ENCODE measurements around the gene WNT10A.
A peak's percentile ranks its signal among the peaks of the same experiment; 100 is the strongest.

Gene WNT10A

GRCh38 chr2:218873359-218874194, 7.1 kb upstream of the WNT10A start:
- TF ChIP-seq, protein P1, sequence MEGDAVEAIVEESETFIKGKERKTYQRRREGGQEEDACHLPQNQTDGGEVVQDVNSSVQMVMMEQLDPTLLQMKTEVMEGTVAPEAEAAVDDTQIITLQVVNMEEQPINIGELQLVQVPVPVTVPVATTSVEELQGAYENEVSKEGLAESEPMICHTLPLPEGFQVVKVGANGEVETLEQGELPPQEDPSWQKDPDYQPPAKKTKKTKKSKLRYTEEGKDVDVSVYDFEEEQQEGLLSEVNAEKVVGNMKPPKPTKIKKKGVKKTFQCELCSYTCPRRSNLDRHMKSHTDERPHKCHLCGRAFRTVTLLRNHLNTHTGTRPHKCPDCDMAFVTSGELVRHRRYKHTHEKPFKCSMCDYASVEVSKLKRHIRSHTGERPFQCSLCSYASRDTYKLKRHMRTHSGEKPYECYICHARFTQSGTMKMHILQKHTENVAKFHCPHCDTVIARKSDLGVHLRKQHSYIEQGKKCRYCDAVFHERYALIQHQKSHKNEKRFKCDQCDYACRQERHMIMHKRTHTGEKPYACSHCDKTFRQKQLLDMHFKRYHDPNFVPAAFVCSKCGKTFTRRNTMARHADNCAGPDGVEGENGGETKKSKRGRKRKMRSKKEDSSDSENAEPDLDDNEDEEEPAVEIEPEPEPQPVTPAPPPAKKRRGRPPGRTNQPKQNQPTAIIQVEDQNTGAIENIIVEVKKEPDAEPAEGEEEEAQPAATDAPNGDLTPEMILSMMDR (IDR thresholded peaks at IDR 0.05; ENCODE audit: low read depth, low read length), result no peak

GRCh38 chr2:218875692-218876246, 4.9 kb upstream of the WNT10A start:
- no peak for DNase-seq (ENCODE audit: extremely low read depth, low read depth)
- TF ChIP-seq, protein P1 (IDR thresholded peaks at IDR 0.05; ENCODE audit: low read depth, low read length), result no peak

More at GRCh38 chr2:218873359-218874194, 7.1 kb upstream of the WNT10A start:
- no peak for DNase-seq (ENCODE audit: extremely low read depth, low read depth)

DNA sequence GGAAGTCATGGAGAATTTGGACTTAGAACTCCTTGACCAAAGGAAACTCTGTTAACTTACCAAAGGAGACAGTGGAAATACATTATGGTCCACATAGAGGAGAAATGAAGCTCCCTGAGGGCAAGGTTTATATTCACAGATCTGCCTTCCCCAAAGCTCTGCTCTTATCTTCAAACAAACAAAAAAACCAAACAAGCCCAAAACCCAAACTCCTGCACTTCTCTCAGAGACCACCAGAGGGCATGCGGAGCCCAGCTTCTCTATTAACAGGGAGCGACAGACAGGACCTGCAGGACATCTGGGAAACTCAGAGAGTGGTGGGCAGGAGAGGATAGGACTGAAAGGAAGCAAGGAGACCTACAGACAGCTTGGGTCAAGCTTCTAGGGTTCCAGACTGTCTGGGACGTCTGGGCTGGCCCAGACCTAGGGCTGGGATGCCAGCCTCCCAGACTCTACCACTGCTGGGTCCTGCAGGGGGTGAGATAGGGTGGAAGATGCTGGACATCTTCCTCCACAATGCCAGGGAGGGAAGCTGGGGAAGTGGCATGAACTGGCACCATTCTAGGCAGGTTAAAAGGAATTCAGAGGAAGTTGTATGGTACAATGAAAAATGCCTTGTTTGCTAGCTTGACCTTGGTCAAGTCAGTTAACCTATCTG, 4.0 kb upstream of the WNT10A start:
- peak; percentile 31 for DNase-seq (ENCODE audit: extremely low read depth, low read depth)

GRCh38 chr2:218877331-218877730, 3.3 kb upstream of the WNT10A start:
- TF ChIP-seq, protein P1 (IDR thresholded peaks at IDR 0.05; ENCODE audit: low read depth, low read length), result no peak
- no peak for DNase-seq (ENCODE audit: extremely low read depth, low read depth)

More for the DNA sequence above, 4.0 kb upstream of the WNT10A start:
- TF ChIP-seq, protein P1 (IDR thresholded peaks at IDR 0.05; ENCODE audit: low read depth, low read length), result peak; percentile 97

DNA sequence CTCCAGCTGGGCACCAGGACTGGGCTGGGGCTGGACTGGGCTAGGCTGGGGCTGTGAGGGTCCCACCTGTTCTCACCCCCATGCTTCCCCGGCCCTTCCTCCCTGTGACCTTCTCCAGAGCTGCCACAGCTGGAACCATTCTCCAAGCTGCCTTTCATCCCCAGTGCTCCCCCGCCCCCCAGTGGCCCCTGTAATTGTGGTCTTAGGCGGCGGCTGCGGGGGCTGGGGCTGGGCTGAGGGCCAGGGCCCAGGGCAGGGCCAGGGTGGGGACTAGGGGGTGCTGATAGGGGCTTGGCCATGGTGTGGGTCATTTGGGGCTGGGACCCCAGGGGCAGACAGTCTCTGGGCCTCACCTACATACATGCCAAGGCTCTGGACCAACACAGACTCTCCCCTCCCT, 2.8 kb upstream of the WNT10A start:
- no peak for DNase-seq (ENCODE audit: extremely low read depth, low read depth)
- TF ChIP-seq, protein P1 (IDR thresholded peaks at IDR 0.05; ENCODE audit: low read depth, low read length), result no peak

DNA sequence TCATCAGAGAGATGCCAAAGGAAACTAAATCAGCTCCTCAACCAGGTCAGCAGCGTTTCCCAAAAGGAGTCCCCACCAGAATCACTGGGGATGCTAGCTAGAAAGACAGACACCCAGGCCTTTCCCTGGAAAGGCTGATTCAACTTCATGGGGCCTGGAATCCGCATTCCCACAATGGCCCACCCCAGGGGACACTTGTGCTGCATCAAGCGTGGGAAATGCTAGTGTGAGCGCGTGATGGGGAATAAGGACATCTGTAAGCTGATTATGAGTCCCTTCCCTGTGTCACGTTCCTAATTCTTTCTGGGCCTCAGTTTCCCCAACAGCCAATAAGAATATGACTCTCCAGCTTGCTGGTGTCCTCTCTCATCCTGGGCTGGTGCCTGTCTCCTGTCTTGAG, 2.2 kb upstream of the WNT10A start:
- DNase-seq (ENCODE audit: extremely low read depth, low read depth), result no peak
- TF ChIP-seq, protein P1 (IDR thresholded peaks at IDR 0.05; ENCODE audit: low read depth, low read length), result no peak

All from AG09319 (cell line).